ENCODE measurements around the gene TAS2R46.
"Not testable (repeated sequence)": the region's sequence is repeated elsewhere in the genome, so short reads cannot be mapped to it uniquely, and the experiment has no call there.

Gene TAS2R46

DNA sequence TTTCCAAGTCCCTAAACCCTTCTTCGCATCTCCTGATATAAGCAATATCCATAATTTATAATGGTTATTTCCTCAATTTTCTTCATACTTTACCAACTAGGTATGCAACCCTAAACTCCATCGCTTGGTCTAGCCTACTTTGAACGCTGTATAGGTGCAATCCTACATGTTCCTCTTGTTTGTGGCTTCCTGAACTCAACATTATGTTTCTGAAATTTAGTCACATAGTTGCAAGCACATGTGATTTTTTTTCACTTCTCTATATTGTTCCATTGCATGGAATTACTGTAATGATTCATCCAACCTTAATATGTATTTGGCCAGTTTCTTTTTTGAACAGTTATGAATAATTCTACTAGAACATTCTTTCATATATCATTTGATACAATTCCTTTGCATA is 28.1 kb downstream of the TAS2R46 start:
- not testable (repeated sequence) for DNase-seq

DNA sequence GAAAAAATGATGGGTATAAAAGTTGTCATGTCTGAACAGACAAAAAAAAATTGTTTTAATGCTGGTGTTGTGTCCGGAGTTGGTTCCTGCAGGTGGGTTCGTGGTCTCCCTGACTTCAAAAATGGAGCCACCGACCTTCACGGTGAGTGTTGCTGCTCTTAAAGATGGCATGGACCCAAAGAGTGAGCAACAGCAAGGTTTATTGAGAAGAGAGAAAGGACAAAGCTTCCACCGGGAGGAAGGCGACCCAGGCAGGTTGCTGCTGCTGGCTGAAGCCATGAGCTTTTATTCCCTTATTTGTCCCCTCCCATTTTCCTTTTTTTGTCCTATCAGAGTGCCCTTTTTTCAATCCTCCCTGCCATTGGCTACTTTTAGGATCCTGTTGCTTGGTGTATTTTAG is 30.8 kb downstream of the TAS2R46 start, which contains the start of gene TAS2R31:
Gene TAS2R31, minus strand, starts transcription at position 101 of the 400 bp plus-strand sequence. Its CDS starts 72 bp downstream, at position 29.
- DNase-seq, result no peak

DNA sequence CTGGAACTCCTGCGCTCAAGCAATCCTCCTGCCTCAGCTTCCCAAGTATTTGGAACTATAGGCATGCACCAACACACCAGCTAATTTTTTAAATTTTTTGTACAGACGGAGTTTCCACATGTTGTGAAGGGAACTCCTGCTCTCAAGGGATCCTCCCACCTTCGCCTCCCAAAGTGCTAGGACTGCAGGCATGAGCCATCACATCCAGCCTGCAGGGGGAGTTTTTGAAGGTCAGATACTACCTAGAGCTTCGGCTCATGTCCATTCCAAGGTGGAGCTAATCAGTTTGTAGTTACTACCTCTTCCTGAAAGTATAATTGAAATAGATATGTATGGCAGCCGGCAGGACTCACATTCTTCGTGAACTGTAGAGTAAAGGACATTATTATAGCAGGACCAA is 36.0 kb downstream of the TAS2R46 start:
- no peak for DNase-seq

DNA sequence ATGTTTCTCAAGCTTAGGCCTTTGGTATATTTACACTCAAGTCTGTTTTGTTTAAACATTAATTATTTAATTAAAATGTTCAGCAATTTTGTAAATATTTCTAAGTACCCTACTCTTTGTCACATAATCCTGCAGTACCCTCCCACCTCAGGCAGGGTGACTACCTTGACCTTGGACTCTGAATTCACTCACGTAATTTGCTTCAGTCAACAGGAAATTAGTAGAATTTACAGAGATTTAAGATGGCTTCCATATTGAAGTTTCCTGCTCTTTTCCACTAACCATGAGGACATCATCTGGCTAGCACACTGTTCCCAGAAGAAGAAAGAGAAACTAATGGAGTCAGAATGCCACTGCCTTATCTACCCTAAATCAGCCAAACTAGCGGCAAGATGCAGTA is 38.7 kb downstream of the TAS2R46 start:
- DNase-seq, result no peak

DNA sequence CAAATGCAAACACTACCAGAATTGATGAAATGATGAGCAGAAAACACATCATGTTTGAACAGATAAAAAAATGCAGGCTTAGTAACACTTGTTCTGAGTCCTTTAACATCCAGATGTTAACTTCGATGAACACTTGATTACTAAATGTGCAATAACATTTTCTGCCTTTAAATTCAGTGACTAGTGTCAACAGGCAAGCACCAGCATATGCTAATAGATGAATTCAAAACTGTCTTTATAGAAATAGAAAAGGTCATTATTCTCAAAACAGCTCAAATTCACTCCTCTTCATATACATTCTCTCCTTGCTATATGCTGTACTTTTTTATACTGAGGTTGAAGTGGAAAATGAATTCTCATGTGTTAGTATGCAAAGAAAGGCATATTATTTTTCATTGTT is 39.6 kb downstream of the TAS2R46 start, which contains the start of gene TAS2R19:
Gene TAS2R19, minus strand, starts transcription at position 101 of the 400 bp plus-strand sequence. Its CDS starts 49 bp downstream, at position 52.
- no peak for DNase-seq

DNA sequence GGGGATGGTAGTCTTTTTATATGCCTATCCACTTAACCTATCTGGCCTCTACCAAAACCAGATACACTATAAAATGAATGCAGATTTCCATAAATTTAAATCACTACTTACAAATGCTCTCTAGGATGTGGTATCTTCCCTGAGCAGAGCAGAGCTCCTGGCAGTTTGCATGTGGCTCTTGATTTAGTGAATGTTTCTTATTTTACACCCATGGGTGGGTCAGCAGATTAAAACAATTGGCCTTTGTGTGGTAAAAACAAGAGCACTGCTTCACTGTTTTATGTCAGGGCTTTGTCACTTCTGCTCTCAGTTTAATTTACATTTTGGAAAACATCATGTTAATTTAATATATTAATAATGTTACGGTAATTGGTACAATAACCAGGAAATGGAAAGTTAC is 45.2 kb downstream of the TAS2R46 start:
- no peak for DNase-seq

DNA sequence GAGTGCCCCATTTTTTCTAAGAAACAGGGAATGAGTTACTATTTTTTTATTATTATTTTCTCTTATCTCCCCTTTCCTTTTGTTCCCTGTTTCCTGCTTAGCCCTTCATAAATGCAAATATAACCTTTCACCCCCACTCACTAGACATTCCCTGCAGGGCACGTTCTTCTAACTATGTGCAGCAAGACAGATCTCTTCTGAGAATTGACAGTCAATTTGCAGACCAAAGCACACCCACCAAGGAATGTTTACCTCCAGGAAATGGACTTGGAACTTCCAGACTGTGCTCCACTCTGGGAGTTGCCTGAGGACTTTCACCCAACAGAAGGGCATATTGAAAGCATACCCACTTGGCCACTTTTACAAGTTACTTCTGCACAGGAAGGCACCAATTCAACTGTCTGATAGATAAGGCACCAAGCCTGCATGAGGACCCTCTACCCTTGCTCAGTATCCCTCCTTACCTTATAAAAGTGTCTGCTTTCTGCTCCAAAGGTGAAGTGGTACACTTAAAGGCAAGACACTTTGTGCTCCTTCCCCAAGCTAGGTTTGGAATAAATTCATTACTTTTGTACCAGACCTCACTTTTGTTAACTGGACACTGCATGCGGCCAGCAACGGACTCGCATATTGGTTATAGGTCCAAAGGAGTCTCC is 46.2 kb downstream of the TAS2R46 start:
- no peak for DNase-seq

DNA sequence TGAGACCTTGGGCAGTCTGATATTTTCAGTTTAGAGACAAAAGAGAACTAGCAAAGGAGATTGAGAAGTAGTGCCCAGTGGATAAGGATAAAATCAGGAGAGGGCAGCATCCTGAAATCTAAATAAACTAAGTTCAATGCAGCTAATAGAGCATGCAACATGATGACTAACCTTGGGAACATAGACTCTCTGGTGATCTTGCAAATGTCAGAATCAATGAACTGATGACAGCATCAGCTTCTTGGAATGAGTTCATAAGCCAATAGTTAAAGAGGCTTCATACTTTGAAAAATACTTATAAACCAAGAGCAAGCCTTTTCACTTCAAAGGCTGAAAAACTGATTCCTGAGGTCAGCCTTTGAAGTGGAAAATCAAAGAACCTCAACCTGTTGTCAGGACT is 47.9 kb downstream of the TAS2R46 start:
- DNase-seq, result no peak
